ENCODE measurements around the gene MRGPRE. TPM values are rescaled to one million over a fixed set of nuclear protein-coding genes. Genes with fewer than 3 reads are reported as not detected.

The MRGPRE gene
- total and polyA plus RNA-seq, 7 donors = not detected

DNA sequence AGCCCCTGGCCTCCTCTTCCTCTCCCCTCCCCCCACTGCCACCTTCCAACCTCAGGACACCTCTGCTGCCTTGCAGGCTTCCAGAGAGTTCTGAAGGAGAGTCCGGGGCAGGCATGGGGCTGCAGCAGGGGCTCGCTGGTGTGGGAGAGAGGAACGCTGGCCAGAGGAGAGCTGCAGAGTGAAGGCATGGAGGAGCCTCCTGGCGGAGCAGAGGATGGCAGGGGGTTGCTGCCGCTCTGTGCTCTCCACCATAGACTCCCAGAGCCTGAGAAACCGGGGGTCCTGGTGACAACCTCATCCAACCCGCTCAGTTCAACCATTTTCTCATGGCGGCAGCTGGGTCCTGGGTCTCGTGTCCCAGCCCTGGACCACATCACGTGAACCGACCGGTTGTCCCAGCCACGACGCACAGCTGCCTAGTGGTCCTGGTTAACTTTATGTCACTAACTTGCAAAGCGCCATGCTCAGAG, 31.1 kb downstream of the MRGPRE start:
- DNase-seq (peak in 1 of 2 donors; percentile 36), ATAC-seq (no peak)
- TF ChIP-seq, protein P1, sequence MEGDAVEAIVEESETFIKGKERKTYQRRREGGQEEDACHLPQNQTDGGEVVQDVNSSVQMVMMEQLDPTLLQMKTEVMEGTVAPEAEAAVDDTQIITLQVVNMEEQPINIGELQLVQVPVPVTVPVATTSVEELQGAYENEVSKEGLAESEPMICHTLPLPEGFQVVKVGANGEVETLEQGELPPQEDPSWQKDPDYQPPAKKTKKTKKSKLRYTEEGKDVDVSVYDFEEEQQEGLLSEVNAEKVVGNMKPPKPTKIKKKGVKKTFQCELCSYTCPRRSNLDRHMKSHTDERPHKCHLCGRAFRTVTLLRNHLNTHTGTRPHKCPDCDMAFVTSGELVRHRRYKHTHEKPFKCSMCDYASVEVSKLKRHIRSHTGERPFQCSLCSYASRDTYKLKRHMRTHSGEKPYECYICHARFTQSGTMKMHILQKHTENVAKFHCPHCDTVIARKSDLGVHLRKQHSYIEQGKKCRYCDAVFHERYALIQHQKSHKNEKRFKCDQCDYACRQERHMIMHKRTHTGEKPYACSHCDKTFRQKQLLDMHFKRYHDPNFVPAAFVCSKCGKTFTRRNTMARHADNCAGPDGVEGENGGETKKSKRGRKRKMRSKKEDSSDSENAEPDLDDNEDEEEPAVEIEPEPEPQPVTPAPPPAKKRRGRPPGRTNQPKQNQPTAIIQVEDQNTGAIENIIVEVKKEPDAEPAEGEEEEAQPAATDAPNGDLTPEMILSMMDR (IDR thresholded peaks at IDR 0.05) = no peak
- Histone ChIP-seq H3K27me3 (ENCODE audit: insufficient read depth in 3 of 3, low read length in 2 of 3) (peaks cover 0 to 38% (median 21%) of the 10 kb centered on the region in 3 donors), H3K9me3 (no peaks in the 10 kb centered on the region), H3K36me3 (ENCODE audit: insufficient read depth in 1 of 2, low read depth in 1 of 2) (no peaks in the 10 kb centered on the region), H3K4me1 (no peaks in the 10 kb centered on the region), H3K27ac (no peak overlapping the region), H3K4me3 (no peak overlapping the region)
- 75 to 76% (median 75%) methylated on average over 14 to 15 of the region's 15 CpGs for WGBS, 3 donors
- intact Hi-C loops (cut with DNase I) = no loop called here

DNA sequence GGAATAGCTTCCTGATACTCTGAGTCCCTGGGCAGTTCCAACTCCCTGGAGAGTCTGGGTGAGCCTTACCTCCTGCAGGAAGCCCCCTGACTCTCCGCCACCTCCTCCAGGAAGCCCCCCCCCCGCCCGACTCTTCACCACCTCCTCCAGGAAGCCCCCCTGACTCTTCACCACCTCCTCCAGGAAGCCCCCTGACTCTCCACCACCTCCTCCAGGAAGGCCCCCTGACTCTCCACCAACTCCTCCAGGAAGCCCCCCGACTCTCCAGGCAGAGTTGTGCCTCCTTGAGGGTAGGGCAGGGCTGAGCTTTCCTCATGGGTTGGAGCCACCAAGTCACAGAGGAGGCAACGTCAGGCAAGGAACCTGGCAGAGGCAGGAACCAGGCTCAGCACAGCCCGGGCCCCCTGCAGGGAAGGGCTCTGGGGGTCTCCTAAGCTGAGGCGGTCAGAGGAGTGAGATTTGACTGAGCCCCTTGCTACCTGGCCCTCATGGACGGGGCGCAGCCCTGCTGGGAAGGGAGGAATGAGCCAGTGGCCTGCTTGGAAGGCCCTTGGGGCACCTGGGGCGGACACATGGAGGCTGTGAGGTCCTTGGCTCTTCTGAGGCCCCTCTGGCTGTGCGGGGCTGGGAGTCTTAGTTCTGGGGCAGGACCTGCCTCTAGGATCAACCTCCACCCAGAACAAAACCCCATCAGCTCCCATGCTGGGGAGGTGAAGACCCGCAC, 31.7 kb downstream of the MRGPRE start:
- H3K27me3 ChIP-seq (ENCODE audit: insufficient read depth in 3 of 3, low read length in 2 of 3) = peaks cover 0 to 38% (median 21%) of the 10 kb centered on the region in 3 donors
- no peaks in the 10 kb centered on the region for H3K4me1 ChIP-seq
- ATAC-seq = no peak
- 70 to 79% (median 72%) methylated on average over 8 to 12 of the region's 12 CpGs for WGBS, 3 donors
- DNase-seq = peak in 1 of 2 donors; percentile 23
- intact Hi-C loops (cut with DNase I) = no loop called here
- TF ChIP-seq, protein P1 (IDR thresholded peaks at IDR 0.05) = no peak
- no peaks in the 10 kb centered on the region for H3K9me3 ChIP-seq
- H3K36me3 ChIP-seq (ENCODE audit: insufficient read depth in 1 of 2, low read depth in 1 of 2) = no peaks in the 10 kb centered on the region
- H3K4me3 ChIP-seq = no peak overlapping the region
- no peak overlapping the region for H3K27ac ChIP-seq

DNA sequence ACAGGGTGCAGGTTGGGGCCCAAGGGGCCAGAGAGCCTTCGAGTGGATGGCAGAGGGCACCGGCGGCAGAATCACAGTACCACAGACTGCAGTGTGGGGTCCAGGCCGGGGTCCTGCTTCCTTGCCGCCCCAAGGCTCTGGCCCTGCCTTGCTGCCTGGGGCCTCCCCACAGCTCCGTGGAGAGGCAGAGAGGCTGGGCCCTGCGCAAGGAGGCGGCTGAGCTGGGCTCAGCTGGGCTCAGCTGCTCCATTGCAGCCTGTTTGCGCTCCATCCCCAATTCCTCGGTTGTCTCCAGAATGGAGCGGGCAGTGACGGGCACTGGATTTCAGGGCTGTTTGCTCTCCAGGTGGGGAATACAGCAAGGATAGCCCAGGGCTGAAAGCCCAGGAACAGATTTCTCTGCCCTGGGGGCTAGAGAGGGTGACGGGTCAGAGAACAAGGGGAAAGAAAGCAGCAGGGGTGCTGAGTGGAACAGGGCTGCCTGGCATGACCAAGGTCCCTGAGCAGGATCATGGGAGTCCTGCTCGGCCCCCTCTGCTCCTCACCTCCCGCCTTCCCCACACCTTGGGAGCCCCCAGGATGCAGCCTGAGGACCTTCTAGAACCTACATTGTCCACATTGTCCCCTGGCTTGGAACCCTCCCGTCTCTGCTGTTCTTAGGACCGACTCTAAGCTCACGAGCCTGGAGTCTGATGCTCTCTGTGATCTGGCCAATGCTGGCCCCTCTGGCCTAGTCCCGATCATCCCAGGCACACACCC, 32.5 kb downstream of the MRGPRE start:
- intact Hi-C loops (cut with DNase I) = no loop called here
- DNase-seq (peak in 1 of 2 donors; percentile 26), ATAC-seq (no peak)
- H3K4me3 ChIP-seq = no peak overlapping the region
- no peaks in the 10 kb centered on the region for H3K9me3 ChIP-seq
- no peaks in the 10 kb centered on the region for H3K36me3 ChIP-seq (ENCODE audit: insufficient read depth in 1 of 2, low read depth in 1 of 2)
- H3K27ac ChIP-seq = no peak overlapping the region
- 58 to 70% (median 60%) methylated on average over 16 to 19 of the region's 19 CpGs for WGBS, 3 donors
- TF ChIP-seq, protein P1 (IDR thresholded peaks at IDR 0.05) = no peak
- peaks cover 0 to 38% (median 17%) of the 10 kb centered on the region in 3 donors for H3K27me3 ChIP-seq (ENCODE audit: insufficient read depth in 3 of 3, low read length in 2 of 3)
- no peaks in the 10 kb centered on the region for H3K4me1 ChIP-seq

DNA sequence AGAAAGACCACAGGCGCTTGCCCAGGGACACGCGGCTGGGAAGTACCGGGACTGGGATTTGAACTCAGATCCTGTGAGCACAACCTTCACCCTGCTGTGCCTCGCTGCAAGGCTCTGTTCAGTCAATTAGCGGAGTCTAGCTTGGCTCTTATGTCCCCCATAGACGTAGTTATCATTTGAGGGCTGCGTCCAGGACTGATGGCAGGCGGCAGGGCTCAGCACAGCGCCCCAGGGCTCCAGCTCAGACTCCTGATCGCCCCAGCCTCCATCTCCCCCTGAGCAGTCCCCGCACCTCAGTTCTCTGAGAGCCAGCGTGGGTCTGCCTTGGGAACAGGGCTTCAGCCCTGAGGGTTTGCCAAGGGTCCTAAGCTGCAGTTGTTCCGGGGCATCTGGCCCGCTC, 33.4 kb downstream of the MRGPRE start:
- Histone ChIP-seq H3K36me3 (ENCODE audit: insufficient read depth in 1 of 2, low read depth in 1 of 2) (no peaks in the 10 kb centered on the region), H3K27me3 (ENCODE audit: insufficient read depth in 3 of 3, low read length in 2 of 3) (peaks cover 0 to 34% (median 15%) of the 10 kb centered on the region in 3 donors), H3K4me3 (no peak overlapping the region), H3K4me1 (no peaks in the 10 kb centered on the region), H3K27ac (no peak overlapping the region), H3K9me3 (no peaks in the 10 kb centered on the region)
- WGBS, 3 donors = 79 to 91% (median 88%) methylated on average over 15 of the region's 15 CpGs
- TF ChIP-seq, protein P1 (IDR thresholded peaks at IDR 0.05) = no peak
- peak in 1 of 2 donors; percentile 36 for DNase-seq
- no peak for ATAC-seq
- intact Hi-C loops (cut with DNase I) = no loop called here
